K562 (cell line): Measurements from ENCODE around the gene CD72. TPM values are rescaled to one million over a fixed set of nuclear protein-coding genes. Genes with fewer than 3 reads are reported as not detected.

Source experiments
- ATAC-seq: fragments of 200-7000 bp; cut with Tn5 transposase; 3 replicates; pipeline ENCODE4 v1.9.1; 2020; ENCODE audit warnings: moderate library complexity
- BruUV-seq: library from RNA; stranded (reverse); fragments of 400-500 nt; replicated peaks from 2 replicates; lab custom pipeline; 2021; lab: Mats Ljungman, UMichigan
- CTCF ChIA-PET: fragments of 300-600 bp; formaldehyde crosslinking; extraction: SDS; loops from one replicate; lab custom pipeline; 2021; ENCODE audit warnings: low intra/inter-chr PET ratio; lab: Yijun Ruan, JAX
- POLR2A ChIA-PET: fragments of 300-600, 350-650 bp; sonication (Branson Sonifier 250); formaldehyde crosslinking; extraction: SDS; loops from one replicate; lab custom pipeline; 2021; ENCODE audit warnings: antibody characterized with exemption, inconsistent platforms; lab: Yijun Ruan, JAX
- DNase-seq, 4 experiments: peaks; one replicate each; pipeline versions ENCODE4 v3.0.0 to v3.0.0-alpha.2; 2011 to 2018; ENCODE audit warnings: low spot score in 3 of 4, mixed read lengths in 3 of 4; ENCODE audit errors: extremely low read depth in 1 of 4
- FAIRE-seq: peaks from 2 replicates; lab custom pipeline; 2011; peaks lifted over from hg19 to GRCh38; lab: Jason Lieb, UNC
- H2AFZ ChIP-seq: 2 replicates; pipeline ENCODE4 v1.6.0; 2011; ENCODE audit warnings: low read depth, low read length, control low read depth, inconsistent platforms
- H3K27ac ChIP-seq: fragments of 200-600 bp; 3 replicates; pipeline ENCODE4 v1.8.0; 2011; ENCODE audit warnings: low read depth, mild to moderate bottlenecking, control low read depth, inconsistent platforms, low read length, moderate library complexity, mixed read lengths; ENCODE audit errors: extremely low read depth
- H3K27me3 ChIP-seq, 2 experiments: fragments of 300-600 bp in 1 of 2; 2 replicates in 1 of 2; 3 replicates in 1 of 2; pipeline versions ENCODE4 v1.6.0 to v1.8.0; 2011; ENCODE audit warnings: inconsistent platforms in 2 of 2, low read length in 2 of 2, mild to moderate bottlenecking in 1 of 2, mixed read lengths in 1 of 2, moderate library complexity in 1 of 2; ENCODE audit not compliant: control insufficient read depth in 2 of 2, insufficient read depth in 2 of 2
- H3K36me3 ChIP-seq: fragments of 300-600 bp; 3 replicates; pipeline ENCODE4 v1.8.0; 2011; ENCODE audit warnings: mild to moderate bottlenecking, low read length, inconsistent platforms; ENCODE audit not compliant: control insufficient read depth, insufficient read depth
- H3K4me1 ChIP-seq, 2 experiments: fragments of 200-600 bp in 1 of 2; replicated peaks in 1 of 2; 2 replicates in 1 of 2; 3 replicates in 1 of 2; pipeline versions ENCODE4 v1.5.1 to v1.8.0; 2011; ENCODE audit warnings: inconsistent platforms in 2 of 2, low read length in 2 of 2, mild to moderate bottlenecking in 1 of 2, mixed read lengths in 1 of 2, moderate library complexity in 1 of 2; ENCODE audit not compliant: control insufficient read depth in 2 of 2, insufficient read depth in 2 of 2
- H3K4me2 ChIP-seq: 2 replicates; pipeline ENCODE4 v1.6.1; 2011; ENCODE audit warnings: low read length, control low read depth, inconsistent platforms, mixed read lengths; ENCODE audit not compliant: insufficient read depth
- H3K4me3 ChIP-seq: fragments of 200-600 bp; sonication (generic), shearing (Covaris generic); 2 replicates; pipeline ENCODE4 v1.5.1; 2016; ENCODE audit warnings: control low read depth, inconsistent platforms
- H3K79me2 ChIP-seq: fragments of 200-600 bp; 3 replicates; pipeline ENCODE4 v1.8.0; 2011; ENCODE audit warnings: low read length, inconsistent platforms; ENCODE audit not compliant: control insufficient read depth, insufficient read depth
- H3K9ac ChIP-seq, 2 experiments: 2 replicates each; pipeline versions ENCODE4 v1.6.0 to v1.6.1; 2011; ENCODE audit warnings: low read depth in 2 of 2, low read length in 2 of 2, control low read depth in 1 of 2, inconsistent platforms in 1 of 2, mild to moderate bottlenecking in 1 of 2, mixed read lengths in 1 of 2; ENCODE audit not compliant: insufficient read depth in 1 of 2
- H3K9me1 ChIP-seq: one replicate; pipeline ENCODE4 v1.6.0; 2011; ENCODE audit warnings: inconsistent platforms, mild to moderate bottlenecking, low read length, moderate library complexity; ENCODE audit not compliant: control insufficient read depth, insufficient read depth
- H3K9me3 ChIP-seq: replicated peaks from 2 replicates; pipeline ENCODE4 v1.5.1; 2011; ENCODE audit warnings: low read depth, low read length, inconsistent platforms; ENCODE audit not compliant: control insufficient read depth, insufficient read depth
- H4K20me1 ChIP-seq: replicated peaks from 2 replicates; pipeline ENCODE4 v1.6.1; 2011; ENCODE audit warnings: low read length, inconsistent platforms, mixed read lengths; ENCODE audit not compliant: control insufficient read depth, insufficient read depth
- ATF2 ChIP-seq: sonication (generic); formaldehyde crosslinking; IDR thresholded peaks from 2 replicates; pipeline ENCODE4 v1.8.1; 2022; ENCODE audit warnings: missing genetic modification reagents
- EWSR1 ChIP-seq: fragments of 450-650 bp; IDR thresholded peaks from 2 replicates; pipeline ENCODE4 v1.6.1; 2018; ENCODE audit warnings: borderline replicate concordance, mild to moderate bottlenecking, low read depth, moderate library complexity; ENCODE audit not compliant: partially characterized antibody
- HNRNPH1 ChIP-seq: fragments of 200-400 bp; formaldehyde crosslinking; optimal IDR thresholded peaks from 2 replicates; pipeline ENCODE3; 2017; ENCODE audit warnings: low read depth, mild to moderate bottlenecking, low read length, moderate library complexity
- HNRNPUL1 ChIP-seq: fragments of 200-400 bp; formaldehyde crosslinking; IDR thresholded peaks from 2 replicates; pipeline ENCODE4 v1.6.1; 2017; ENCODE audit warnings: low read length
- MCM3 ChIP-seq: fragments of 450-650 bp; IDR thresholded peaks from 2 replicates; pipeline ENCODE4 v1.6.1; 2016
- MCM7 ChIP-seq, 2 experiments: fragments of 450-650 bp; IDR thresholded peaks; 2 replicates each; pipeline ENCODE4 v1.6.1; 2016 to 2018
- TFE3 ChIP-seq: fragments of 450-650 bp; formaldehyde crosslinking; IDR thresholded peaks from 2 replicates; pipeline ENCODE4 v1.4.0; 2020; ENCODE audit warnings: mild to moderate bottlenecking, mixed read lengths
- ZNF282 ChIP-seq: sonication (generic); formaldehyde crosslinking; IDR thresholded peaks from 2 replicates; pipeline ENCODE4 v1.8.1; 2023; ENCODE audit warnings: missing genetic modification reagents
- ZNF311 ChIP-seq: fragments of 250-450 bp; sonication (Bioruptor Pico); IDR thresholded peaks from 2 replicates; pipeline ENCODE4 v1.4.0; 2020; ENCODE audit warnings: mild to moderate bottlenecking, moderate library complexity
- ZNF518B ChIP-seq: fragments of 250-450 bp; sonication (Bioruptor Pico); IDR thresholded peaks from 2 replicates; pipeline ENCODE4 v1.5.0; 2021; ENCODE audit warnings: mild to moderate bottlenecking, moderate library complexity
- WGBS: fragments of 100-300 bp; shearing (Covaris generic); methylation state at CpG from one replicate; pipeline ENCODE4 v1.1.6; 2016; ENCODE audit warnings: low coverage, mixed read lengths; ENCODE audit not compliant: insufficient coverage; ENCODE audit errors: missing lambda C conversion rate; 5-methylcytosine and 5-hydroxymethylcytosine counted together
- in situ Hi-C: fragments of 300-500 bp; cut with MboI; formaldehyde crosslinking; loops from 4 replicates; pipeline ENCODE4 v1.15.0; 2018; ENCODE audit warnings: inconsistent platforms, mixed read lengths
- intact Hi-C: fragments of 100-400 bp; cut with micrococcal nuclease; formaldehyde crosslinking; loops from 2 replicates; pipeline ENCODE4 v1.14.2; 2022
- polyA plus RNA-seq, 8 experiments: library from polyadenylated mRNA; depleted of rRNA in 4 of 8; stranded (reverse) in 5 of 8; unstranded in 3 of 8; fragments of >200 nt; fragmentation: Nextera tagmentation in 2 of 8; fragmentation: Illumina TruSeq in 1 of 8; extraction: Ambion mirVana in 2 of 8; extraction: Trizol in 1 of 8; gene quantifications; 2 replicates each; pipeline versions ENCODE4 v1.2.1 to v1.2.3, GENCODE V29; 2011 to 2014; ENCODE audit warnings: inconsistent platforms in 1 of 8, missing spikeins in 1 of 8
- total RNA-seq, 7 experiments: library from RNA; depleted of rRNA in 6 of 7; stranded (reverse); fragments of >200 nt in 6 of 7; fragmentation: Illumina TruSeq in 2 of 7; extraction: Trizol in 2 of 7; gene quantifications; 2 replicates each; pipeline versions ENCODE4 v1.2.1 to v1.2.3, GENCODE V29; 2011 to 2021; ENCODE audit warnings: low replicate concordance in 1 of 7

Gene CD72
- total and polyA plus RNA-seq, 9 of the 15 experiments (the other 6 are each of a cell fraction or from before 2014, with no cell fraction given) = 0.11 to 0.78 (median 0.27) TPM; not detected in 1

GRCh38 chr9:35615981-35616680 lies 2.1 kb downstream of the CD72 start:
- intact Hi-C loops (no loop called here), in situ Hi-C loops (no loop called here)
- ChIA-PET POLR2A (interaction anchor here (0.6 to 1.0 kb wide), 4 partner anchors 10 to 110 kb away, joined by 3 read pairs; no protein-coding TSS in a partner anchor), CTCF (no interaction called here)
- no peak for ATAC-seq
- Histone ChIP-seq H3K4me1 (peaks cover 5 to 24% of the 10 kb centered on the region in 2 experiments; a peak in 3 of 5 replicates), H3K9me1 (no peaks in the 10 kb centered on the region), H3K9me3 (no peaks in the 10 kb centered on the region), H3K4me2 (no peak overlapping the region), H4K20me1 (no peaks in the 10 kb centered on the region), H3K27ac (no peak overlapping the region), H2AFZ (0 out of 2 replicates have a peak overlapping the region, but pooled peaks have one; percentile 17), H3K79me2 (no peaks in the 10 kb centered on the region), H3K9ac (peak overlapping the region in 1 of 2 experiments; percentile 68; a peak in 2 of 4 replicates), H3K27me3 (peaks cover 3 to 27% of the 10 kb centered on the region in 2 experiments; a peak in 3 of 5 replicates), H3K36me3 (no peaks in the 10 kb centered on the region), H3K4me3 (no peak overlapping the region)
- no TSS peak for BruUV-seq
- no peak for FAIRE-seq
- WGBS = 22% methylated on average over 14 of the region's 17 CpGs
- TF ChIP-seq ZNF282 (CRISPR knock-in tag) (no peak), MCM7 (IDR thresholded peaks at IDR 0.05) (no peak), TFE3 (CRISPR knock-in tag) (no peak), ZNF311 (CRISPR knock-in tag) (no peak), MCM3 (no peak), EWSR1 (no peak), HNRNPUL1 (no peak), ATF2 (CRISPR knock-in tag) (no peak), ZNF518B (CRISPR knock-in tag) (no peak), HNRNPH1 (no peak)
- DNase-seq = no peak
